SH-SY5Y (cell line): ENCODE results near the gene PPP2R5A.

Experiments used
- GATA2 ChIP-seq: IDR thresholded peaks from 2 replicates; pipeline ENCODE4 v1.6.1; 2011; ENCODE audit warnings: mild to moderate bottlenecking, low read depth, low read length
- GATA3 ChIP-seq: IDR thresholded peaks from 2 replicates; pipeline ENCODE4 v1.6.1; 2011; ENCODE audit warnings: low read depth, mild to moderate bottlenecking, low read length, moderate library complexity

PPP2R5A gene

GRCh38 chr1:212256369-212256768, 28.8 kb upstream of the PPP2R5A start:
- TF ChIP-seq GATA3, result no peak
- TF ChIP-seq GATA2, result no peak

- TF ChIP-seq GATA2, result no peak
- no peak for TF ChIP-seq GATA3
Observed at GRCh38 chr1:212257157-212257556, 28.1 kb upstream of the PPP2R5A start.

GRCh38 chr1:212259693-212260480, 25.3 kb upstream of the PPP2R5A start:
- TF ChIP-seq GATA3, result no peak
- no peak for TF ChIP-seq GATA2

- no peak for TF ChIP-seq GATA3
- TF ChIP-seq GATA2, result no peak
Observed at GRCh38 chr1:212260557-212261355, 24.5 kb upstream of the PPP2R5A start.

GRCh38 chr1:212261361-212261929, 23.8 kb upstream of the PPP2R5A start:
- no peak for TF ChIP-seq GATA3
- no peak for TF ChIP-seq GATA2

GRCh38 chr1:212267017-212267416, 18.2 kb upstream of the PPP2R5A start:
- no peak for TF ChIP-seq GATA2
- TF ChIP-seq GATA3, result no peak

GRCh38 chr1:212267460-212267859, 17.8 kb upstream of the PPP2R5A start:
- no peak for TF ChIP-seq GATA2
- no peak for TF ChIP-seq GATA3

- TF ChIP-seq GATA2 (no peak), GATA3 (no peak)
Observed at GRCh38 chr1:212269306-212269705, 15.9 kb upstream of the PPP2R5A start.

GRCh38 chr1:212270564-212270963, 14.6 kb upstream of the PPP2R5A start:
- no peak for TF ChIP-seq GATA3
- no peak for TF ChIP-seq GATA2

GRCh38 chr1:212271234-212271633, 14.0 kb upstream of the PPP2R5A start:
- TF ChIP-seq GATA3 (no peak), GATA2 (no peak)

- TF ChIP-seq GATA3, result no peak
- no peak for TF ChIP-seq GATA2
Observed at GRCh38 chr1:212271823-212272485, 13.3 kb upstream of the PPP2R5A start.

- no peak for TF ChIP-seq GATA2
- TF ChIP-seq GATA3, result no peak
Observed at GRCh38 chr1:212281590-212281989, 3.6 kb upstream of the PPP2R5A start.

GRCh38 chr1:212283741-212284140, 1.5 kb upstream of the PPP2R5A start:
- TF ChIP-seq GATA3 (no peak), GATA2 (no peak)

- TF ChIP-seq GATA2 (no peak), GATA3 (no peak)
Observed at GRCh38 chr1:212284332-212284743, 872 bp upstream of the PPP2R5A start.
